K562 (cell line): ENCODE results near the gene RBM12. TPM values are rescaled to one million over a fixed set of nuclear protein-coding genes. Genes with fewer than 3 reads are reported as not detected.

Experiments used
- ATF1 ChIP-seq, 2 experiments: fragments of 450-650 bp in 1 of 2; IDR thresholded peaks; 2 replicates each; pipeline ENCODE4 v1.6.1; 2016; ENCODE audit warnings: missing compliant biosample characterization in 1 of 2, missing genetic modification characterization in 1 of 2
- BDP1 ChIP-seq: IDR thresholded peaks from 3 replicates; pipeline ENCODE4 v1.6.1; 2011; ENCODE audit not compliant: insufficient read length, insufficient read depth
- CBX2 ChIP-seq: fragments of 200-600 bp; sonication (generic); IDR thresholded peaks from one replicate; pipeline ENCODE4 v1.6.1; 2012; ENCODE audit warnings: mild to moderate bottlenecking, low read length, inconsistent platforms; ENCODE audit not compliant: insufficient read depth, poor library complexity, severe bottlenecking
- FIP1L1 ChIP-seq: fragments of 200-400 bp; formaldehyde crosslinking; IDR thresholded peaks from 2 replicates; pipeline ENCODE4 v1.6.1; 2018; ENCODE audit warnings: mild to moderate bottlenecking, low read depth, low read length; ENCODE audit not compliant: poor library complexity, severe bottlenecking
- GTF2E2 ChIP-seq: fragments of 200-800 bp; sonication (Bioruptor generic); IDR thresholded peaks from 2 replicates; pipeline ENCODE4 v1.6.1; 2016; ENCODE audit warnings: missing genetic modification characterization, missing compliant biosample characterization
- MTF1 ChIP-seq: fragments of 250-450 bp; sonication (Bioruptor Pico); IDR thresholded peaks from 2 replicates; pipeline ENCODE4 v1.9.0; 2021; ENCODE audit warnings: moderate library complexity, mild to moderate bottlenecking, inconsistent platforms, borderline replicate concordance
- NBN ChIP-seq: fragments of 450-650 bp; IDR thresholded peaks from 2 replicates; pipeline ENCODE4 v1.6.1; 2016; ENCODE audit warnings: low read depth, mild to moderate bottlenecking
- RBM15 ChIP-seq: fragments of 200-400 bp; formaldehyde crosslinking; IDR thresholded peaks from 2 replicates; pipeline ENCODE4 v1.6.1; 2018; ENCODE audit warnings: mild to moderate bottlenecking, low read length, moderate library complexity; ENCODE audit not compliant: insufficient read depth
- RFX7 ChIP-seq: fragments of 250-450 bp; sonication (Bioruptor Pico); IDR thresholded peaks from 2 replicates; pipeline ENCODE4 v1.5.1; 2021; ENCODE audit warnings: mild to moderate bottlenecking
- ZBTB1 ChIP-seq: sonication (generic); formaldehyde crosslinking; IDR thresholded peaks from 2 replicates; pipeline ENCODE4 v1.8.1; 2023; ENCODE audit warnings: missing genetic modification reagents, low read depth, mild to moderate bottlenecking, borderline replicate concordance
- ZBTB17 ChIP-seq: fragments of 450-650 bp; formaldehyde crosslinking; IDR thresholded peaks from 2 replicates; pipeline ENCODE4 v1.4.0; 2020; ENCODE audit warnings: mild to moderate bottlenecking
- ZNF133 ChIP-seq: fragments of 250-450 bp; sonication (Bioruptor Pico); IDR thresholded peaks from 2 replicates; pipeline ENCODE4 v1.4.0; 2020; ENCODE audit warnings: mild to moderate bottlenecking
- ZNF507 ChIP-seq: conservative IDR thresholded peaks from 2 replicates; pipeline ENCODE4 v1.6.1; 2017; ENCODE audit warnings: missing genetic modification characterization, missing compliant biosample characterization
- ZZZ3 ChIP-seq: fragments of 450-650 bp; IDR thresholded peaks from 2 replicates; pipeline ENCODE4 v1.6.1; 2016; ENCODE audit warnings: antibody characterized with exemption, mild to moderate bottlenecking, moderate library complexity
- polyA plus RNA-seq, 8 experiments: library from polyadenylated mRNA; depleted of rRNA in 4 of 8; stranded (reverse) in 5 of 8; unstranded in 3 of 8; fragments of >200 nt; fragmentation: Nextera tagmentation in 2 of 8; fragmentation: Illumina TruSeq in 1 of 8; extraction: Ambion mirVana in 2 of 8; extraction: Trizol in 1 of 8; gene quantifications; 2 replicates each; pipeline versions ENCODE4 v1.2.1 to v1.2.3, GENCODE V29; 2011 to 2014; ENCODE audit warnings: inconsistent platforms in 1 of 8, missing spikeins in 1 of 8
- total RNA-seq, 7 experiments: library from RNA; depleted of rRNA in 6 of 7; stranded (reverse); fragments of >200 nt in 6 of 7; fragmentation: Illumina TruSeq in 2 of 7; extraction: Trizol in 2 of 7; gene quantifications; 2 replicates each; pipeline versions ENCODE4 v1.2.1 to v1.2.3, GENCODE V29; 2011 to 2021; ENCODE audit warnings: low replicate concordance in 1 of 7
- TF ChIP-seq, protein P1 (sequence below): fragments of 250-450 bp; sonication (Bioruptor Pico); IDR thresholded peaks from 2 replicates; pipeline ENCODE4 v1.4.0; 2020
- TF ChIP-seq, protein P2 (sequence below), 2 experiments: IDR thresholded peaks; 2 replicates each; pipeline ENCODE4 v1.6.1; 2011; ENCODE audit warnings: borderline replicate concordance in 1 of 2, control low read depth in 1 of 2, low read depth in 1 of 2, low read length in 1 of 2, mild to moderate bottlenecking in 1 of 2, mixed read lengths in 1 of 2, moderate library complexity in 1 of 2; ENCODE audit not compliant: insufficient read depth in 1 of 2, insufficient read length in 1 of 2, poor library complexity in 1 of 2, severe bottlenecking in 1 of 2; ENCODE audit errors: extremely low read depth in 1 of 2

Gene RBM12
- total and polyA plus RNA-seq, 9 of the 15 experiments (the other 6 are each of a cell fraction or from before 2014, with no cell fraction given), result 5.0 to 162 (median 73.3) TPM

DNA sequence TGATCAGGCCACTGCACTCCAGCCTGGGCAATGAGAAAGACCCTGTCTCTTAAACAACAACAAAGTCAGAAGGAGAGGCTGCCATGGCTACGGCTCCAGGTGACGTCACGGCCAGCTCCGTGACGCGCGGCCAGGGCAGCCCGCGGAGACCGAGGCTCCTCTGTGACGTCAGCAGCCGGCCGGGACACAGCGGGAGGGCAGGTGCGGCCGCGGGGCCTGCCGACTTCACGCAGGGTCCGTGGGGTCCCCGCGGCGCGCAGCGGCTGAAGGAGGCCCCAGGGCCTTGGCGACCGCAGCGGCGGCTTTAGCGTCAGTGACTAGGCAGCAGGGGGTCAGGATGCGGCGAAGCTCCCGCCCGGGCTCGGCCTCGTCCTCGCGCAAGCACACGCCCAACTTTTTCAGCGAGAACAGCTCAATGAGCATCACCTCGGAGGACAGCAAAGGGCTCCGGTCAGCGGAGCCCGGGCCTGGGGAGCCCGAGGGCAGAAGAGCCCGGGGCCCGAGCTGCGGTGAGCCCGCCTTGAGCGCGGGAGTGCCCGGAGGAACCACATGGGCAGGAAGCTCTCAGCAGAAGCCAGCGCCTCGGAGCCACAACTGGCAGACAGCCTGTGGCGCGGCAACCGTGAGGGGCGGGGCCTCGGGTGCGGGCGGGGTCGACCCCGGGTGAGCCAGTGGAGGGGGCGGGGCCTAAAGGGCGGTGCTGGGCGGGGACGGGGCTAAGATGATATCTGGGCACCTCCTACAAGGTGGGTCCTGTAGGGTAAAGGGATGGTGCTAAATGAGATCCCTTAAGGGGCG is 48.8 kb downstream of the RBM12 start, which contains the start of gene SPAG4 (continued):
- TF ChIP-seq, protein P1, sequence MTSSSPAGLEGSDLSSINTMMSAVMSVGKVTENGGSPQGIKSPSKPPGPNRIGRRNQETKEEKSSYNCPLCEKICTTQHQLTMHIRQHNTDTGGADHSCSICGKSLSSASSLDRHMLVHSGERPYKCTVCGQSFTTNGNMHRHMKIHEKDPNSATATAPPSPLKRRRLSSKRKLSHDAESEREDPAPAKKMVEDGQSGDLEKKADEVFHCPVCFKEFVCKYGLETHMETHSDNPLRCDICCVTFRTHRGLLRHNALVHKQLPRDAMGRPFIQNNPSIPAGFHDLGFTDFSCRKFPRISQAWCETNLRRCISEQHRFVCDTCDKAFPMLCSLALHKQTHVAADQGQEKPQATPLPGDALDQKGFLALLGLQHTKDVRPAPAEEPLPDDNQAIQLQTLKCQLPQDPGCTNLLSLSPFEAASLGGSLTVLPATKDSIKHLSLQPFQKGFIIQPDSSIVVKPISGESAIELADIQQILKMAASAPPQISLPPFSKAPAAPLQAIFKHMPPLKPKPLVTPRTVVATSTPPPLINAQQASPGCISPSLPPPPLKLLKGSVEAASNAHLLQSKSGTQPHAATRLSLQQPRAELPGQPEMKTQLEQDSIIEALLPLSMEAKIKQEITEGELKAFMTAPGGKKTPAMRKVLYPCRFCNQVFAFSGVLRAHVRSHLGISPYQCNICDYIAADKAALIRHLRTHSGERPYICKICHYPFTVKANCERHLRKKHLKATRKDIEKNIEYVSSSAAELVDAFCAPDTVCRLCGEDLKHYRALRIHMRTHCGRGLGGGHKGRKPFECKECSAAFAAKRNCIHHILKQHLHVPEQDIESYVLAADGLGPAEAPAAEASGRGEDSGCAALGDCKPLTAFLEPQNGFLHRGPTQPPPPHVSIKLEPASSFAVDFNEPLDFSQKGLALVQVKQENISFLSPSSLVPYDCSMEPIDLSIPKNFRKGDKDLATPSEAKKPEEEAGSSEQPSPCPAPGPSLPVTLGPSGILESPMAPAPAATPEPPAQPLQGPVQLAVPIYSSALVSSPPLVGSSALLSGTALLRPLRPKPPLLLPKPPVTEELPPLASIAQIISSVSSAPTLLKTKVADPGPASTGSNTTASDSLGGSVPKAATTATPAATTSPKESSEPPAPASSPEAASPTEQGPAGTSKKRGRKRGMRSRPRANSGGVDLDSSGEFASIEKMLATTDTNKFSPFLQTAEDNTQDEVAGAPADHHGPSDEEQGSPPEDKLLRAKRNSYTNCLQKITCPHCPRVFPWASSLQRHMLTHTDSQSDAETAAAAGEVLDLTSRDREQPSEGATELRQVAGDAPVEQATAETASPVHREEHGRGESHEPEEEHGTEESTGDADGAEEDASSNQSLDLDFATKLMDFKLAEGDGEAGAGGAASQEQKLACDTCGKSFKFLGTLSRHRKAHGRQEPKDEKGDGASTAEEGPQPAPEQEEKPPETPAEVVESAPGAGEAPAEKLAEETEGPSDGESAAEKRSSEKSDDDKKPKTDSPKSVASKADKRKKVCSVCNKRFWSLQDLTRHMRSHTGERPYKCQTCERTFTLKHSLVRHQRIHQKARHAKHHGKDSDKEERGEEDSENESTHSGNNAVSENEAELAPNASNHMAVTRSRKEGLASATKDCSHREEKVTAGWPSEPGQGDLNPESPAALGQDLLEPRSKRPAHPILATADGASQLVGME, result 0 out of 2 replicates have a peak, but pooled peaks have one; percentile 47
- TF ChIP-seq FIP1L1 (peak; percentile 71), ZNF507 (tag) (no peak), CBX2 (no peak), RFX7 (CRISPR knock-in tag) (no peak), ZBTB17 (CRISPR knock-in tag) (no peak), ATF1 (CRISPR knock-in tag; IDR thresholded peaks at IDR 0.05) (peak; percentile 82), ATF1 (tag; IDR thresholded peaks at IDR 0.05) (peak; percentile 100), RBM15 (no peak), BDP1 (no peak), GTF2E2 (tag) (peak; percentile 52; the same call in 1 of the 2 replicates), ZZZ3 (no peak), ZNF133 (no peak), MTF1 (no peak), NBN (peak; percentile 92), ZBTB1 (CRISPR knock-in tag) (no peak)
- TF ChIP-seq, protein P2, sequence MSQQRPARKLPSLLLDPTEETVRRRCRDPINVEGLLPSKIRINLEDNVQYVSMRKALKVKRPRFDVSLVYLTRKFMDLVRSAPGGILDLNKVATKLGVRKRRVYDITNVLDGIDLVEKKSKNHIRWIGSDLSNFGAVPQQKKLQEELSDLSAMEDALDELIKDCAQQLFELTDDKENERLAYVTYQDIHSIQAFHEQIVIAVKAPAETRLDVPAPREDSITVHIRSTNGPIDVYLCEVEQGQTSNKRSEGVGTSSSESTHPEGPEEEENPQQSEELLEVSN (IDR thresholded peaks at IDR 0.05; ENCODE audit: borderline replicate concordance in 1 of 2, extremely low read depth in 1 of 2, insufficient read depth in 1 of 2, insufficient read length in 1 of 2, low read depth in 1 of 2, low read length in 1 of 2, poor library complexity in 1 of 2, severe bottlenecking in 1 of 2), result peak; percentile 89 to 91
